MG63 (cell line): ENCODE results near the gene SDCCAG8. TPM values are rescaled to one million over a fixed set of nuclear protein-coding genes. Genes with fewer than 3 reads are reported as not detected.

Source experiments
- DNase-seq: peaks from one replicate; pipeline ENCODE4 v3.0.0-alpha.2; 2020
- H3K27me3 ChIP-seq: fragments of 250-450 bp; sonication (Bioruptor Pico); 2 replicates; pipeline ENCODE4 v1.5.1; 2020; ENCODE audit warnings: mild to moderate bottlenecking, moderate library complexity
- H3K36me3 ChIP-seq: fragments of 250-450 bp; sonication (Bioruptor Pico); 2 replicates; pipeline ENCODE4 v1.5.1; 2020; ENCODE audit warnings: mild to moderate bottlenecking, moderate library complexity
- H3K4me3 ChIP-seq: fragments of 250-450 bp; sonication (Bioruptor Pico); 2 replicates; pipeline ENCODE4 v1.5.1; 2020; ENCODE audit warnings: mild to moderate bottlenecking, moderate library complexity
- H3K9me3 ChIP-seq: fragments of 250-450 bp; sonication (Bioruptor Pico); 2 replicates; pipeline ENCODE4 v1.5.1; 2020; ENCODE audit warnings: mild to moderate bottlenecking, moderate library complexity
- total RNA-seq: library from RNA; depleted of rRNA; stranded (reverse); fragments of >200 nt; shearing (Covaris generic); gene quantifications from 2 replicates; pipeline ENCODE4 v1.2.3, GENCODE V29; 2014; ENCODE audit warnings: low replicate concordance

SDCCAG8 gene
- total RNA-seq, 1 experiment from 2014 or later = 19.2 TPM

- H3K36me3 ChIP-seq = no peaks in the 10 kb centered on the region
- H3K9me3 ChIP-seq = no peaks in the 10 kb centered on the region
- H3K27me3 ChIP-seq = no peaks in the 10 kb centered on the region
- H3K4me3 ChIP-seq = no peak overlapping the region
- DNase-seq = no peak
Observed at GRCh38 chr1:243408479-243408878, 152.6 kb downstream of the SDCCAG8 start.

GRCh38 chr1:243409284-243409683 lies 153.4 kb downstream of the SDCCAG8 start:
- H3K27me3 ChIP-seq = no peaks in the 10 kb centered on the region
- H3K4me3 ChIP-seq = no peak overlapping the region
- DNase-seq = no peak
- no peaks in the 10 kb centered on the region for H3K36me3 ChIP-seq
- H3K9me3 ChIP-seq = no peaks in the 10 kb centered on the region

GRCh38 chr1:243411472-243411871 lies 155.6 kb downstream of the SDCCAG8 start:
- H3K9me3 ChIP-seq = no peaks in the 10 kb centered on the region
- DNase-seq = no peak
- H3K36me3 ChIP-seq = no peaks in the 10 kb centered on the region; the same call in none of the 2 replicates
- H3K4me3 ChIP-seq = no peak overlapping the region
- H3K27me3 ChIP-seq = no peaks in the 10 kb centered on the region

DNA sequence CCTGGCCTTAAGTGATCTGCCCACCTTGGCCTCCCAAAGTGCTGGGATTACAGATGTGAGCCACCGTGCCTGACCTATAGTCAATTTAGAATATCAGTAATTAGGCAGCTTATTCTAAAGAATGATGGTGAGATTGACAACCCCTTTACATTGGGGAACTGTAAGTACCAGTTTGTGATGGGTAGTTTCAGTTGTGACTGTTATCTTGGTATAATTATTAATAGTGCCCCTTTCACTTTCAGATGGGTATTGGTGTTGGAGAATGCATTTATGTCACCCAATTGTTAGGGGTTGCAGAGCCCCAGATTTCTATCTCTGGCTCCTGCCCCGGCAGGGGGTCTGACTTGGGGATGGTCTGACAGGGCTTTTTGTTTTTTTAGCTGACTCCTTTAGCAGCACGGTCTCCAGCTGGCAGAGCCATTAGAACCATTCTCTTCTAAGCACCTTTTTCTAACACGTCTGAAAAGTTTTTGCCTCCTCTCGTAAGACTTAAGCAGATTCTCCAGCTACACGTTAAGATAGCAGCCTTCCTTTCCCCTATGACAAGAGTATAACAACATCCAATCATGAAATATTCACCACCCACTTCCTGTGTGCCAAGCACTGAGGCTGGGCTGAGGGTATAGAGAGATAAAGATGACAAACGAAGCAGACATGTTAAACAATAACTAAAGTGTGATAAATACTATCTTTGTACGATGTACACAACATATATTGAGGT lies 157.8 kb downstream of the SDCCAG8 start:
- no peaks in the 10 kb centered on the region for H3K9me3 ChIP-seq
- no peak overlapping the region for H3K4me3 ChIP-seq
- no peaks in the 10 kb centered on the region for H3K27me3 ChIP-seq
- H3K36me3 ChIP-seq = peaks cover 2% of the 10 kb centered on the region
- DNase-seq = no peak

DNA sequence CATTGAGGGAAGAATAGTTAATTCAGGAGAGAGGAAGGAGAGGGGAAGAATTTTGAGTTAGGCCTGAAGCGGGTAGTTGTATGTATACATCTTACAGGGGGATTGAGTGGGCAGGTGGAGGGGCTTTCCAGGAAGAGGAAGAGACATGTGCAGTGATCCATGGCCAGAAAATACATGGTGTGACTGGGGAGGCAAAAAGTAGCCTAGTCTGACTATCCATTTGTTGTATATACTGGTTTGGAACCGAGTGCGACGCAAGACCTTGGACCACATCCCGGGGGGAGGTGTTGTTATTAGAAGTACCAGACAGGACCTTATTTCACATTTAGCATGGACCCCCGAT lies 158.3 kb downstream of the SDCCAG8 start:
- no peaks in the 10 kb centered on the region for H3K9me3 ChIP-seq
- H3K4me3 ChIP-seq = no peak overlapping the region
- DNase-seq = no peak
- H3K36me3 ChIP-seq = peaks cover 2% of the 10 kb centered on the region
- no peaks in the 10 kb centered on the region for H3K27me3 ChIP-seq

DNA sequence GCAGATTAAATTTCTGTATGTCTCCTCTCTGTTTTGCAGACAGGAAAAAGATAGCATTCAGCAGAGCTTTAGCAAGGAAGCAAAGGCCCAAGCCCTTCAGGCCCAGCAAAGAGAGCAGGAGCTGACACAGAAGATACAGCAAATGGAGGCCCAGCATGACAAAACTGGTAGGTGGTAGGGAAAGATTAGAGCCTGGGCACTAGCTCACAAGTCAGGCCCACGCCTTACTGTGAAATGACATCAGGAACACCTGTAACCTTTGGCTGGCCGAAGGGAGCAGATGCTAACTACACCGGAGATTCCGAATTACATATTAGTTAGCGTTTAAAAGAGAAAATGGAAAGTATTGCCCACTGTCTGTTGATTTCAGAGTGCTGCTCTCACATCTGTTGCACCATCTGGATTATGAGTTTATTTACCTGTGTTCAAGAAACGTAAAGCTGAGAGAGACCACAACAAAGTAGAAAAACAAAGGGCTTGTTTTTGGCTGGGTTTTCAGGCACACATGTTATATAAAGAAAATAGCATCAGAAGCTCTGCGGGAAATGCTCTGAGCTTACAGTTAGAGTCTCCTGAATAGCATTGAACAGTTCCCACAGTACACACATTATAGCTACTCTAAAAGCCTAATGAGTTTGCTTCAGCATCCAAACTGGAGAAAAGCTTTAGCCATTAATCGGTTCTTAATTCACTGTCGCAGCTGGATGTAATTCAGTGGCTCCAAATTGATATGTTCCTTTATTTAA lies 160.0 kb downstream of the SDCCAG8 start:
- no peaks in the 10 kb centered on the region for H3K27me3 ChIP-seq

DNA sequence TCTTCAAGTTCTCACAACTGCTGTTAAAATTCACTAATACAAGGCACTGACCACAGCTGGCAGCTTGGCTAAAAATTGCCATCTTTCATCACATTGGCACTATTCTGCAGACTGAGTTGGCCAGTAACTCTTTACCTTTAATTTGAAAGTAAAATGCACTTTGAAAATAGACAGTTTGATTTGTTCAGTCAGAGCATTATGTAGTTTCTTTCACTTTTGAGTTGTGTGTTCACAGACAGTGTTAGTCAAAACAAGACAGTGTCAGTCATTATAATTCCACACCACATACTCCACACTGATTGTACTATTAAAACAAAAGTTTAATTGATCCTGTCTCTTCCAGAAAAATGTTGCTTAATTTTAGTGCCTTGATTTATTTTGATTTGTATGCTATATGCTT lies 160.7 kb downstream of the SDCCAG8 start:
- Histone ChIP-seq H3K9me3 (no peaks in the 10 kb centered on the region), H3K27me3 (no peaks in the 10 kb centered on the region), H3K36me3 (peaks cover 2% of the 10 kb centered on the region), H3K4me3 (no peak overlapping the region)
- no peak for DNase-seq

More for the DNA sequence above, 160.0 kb downstream of the SDCCAG8 start:
- DNase-seq = no peak
- H3K9me3 ChIP-seq = no peaks in the 10 kb centered on the region
- no peak overlapping the region for H3K4me3 ChIP-seq
- peaks cover 2% of the 10 kb centered on the region for H3K36me3 ChIP-seq

DNA sequence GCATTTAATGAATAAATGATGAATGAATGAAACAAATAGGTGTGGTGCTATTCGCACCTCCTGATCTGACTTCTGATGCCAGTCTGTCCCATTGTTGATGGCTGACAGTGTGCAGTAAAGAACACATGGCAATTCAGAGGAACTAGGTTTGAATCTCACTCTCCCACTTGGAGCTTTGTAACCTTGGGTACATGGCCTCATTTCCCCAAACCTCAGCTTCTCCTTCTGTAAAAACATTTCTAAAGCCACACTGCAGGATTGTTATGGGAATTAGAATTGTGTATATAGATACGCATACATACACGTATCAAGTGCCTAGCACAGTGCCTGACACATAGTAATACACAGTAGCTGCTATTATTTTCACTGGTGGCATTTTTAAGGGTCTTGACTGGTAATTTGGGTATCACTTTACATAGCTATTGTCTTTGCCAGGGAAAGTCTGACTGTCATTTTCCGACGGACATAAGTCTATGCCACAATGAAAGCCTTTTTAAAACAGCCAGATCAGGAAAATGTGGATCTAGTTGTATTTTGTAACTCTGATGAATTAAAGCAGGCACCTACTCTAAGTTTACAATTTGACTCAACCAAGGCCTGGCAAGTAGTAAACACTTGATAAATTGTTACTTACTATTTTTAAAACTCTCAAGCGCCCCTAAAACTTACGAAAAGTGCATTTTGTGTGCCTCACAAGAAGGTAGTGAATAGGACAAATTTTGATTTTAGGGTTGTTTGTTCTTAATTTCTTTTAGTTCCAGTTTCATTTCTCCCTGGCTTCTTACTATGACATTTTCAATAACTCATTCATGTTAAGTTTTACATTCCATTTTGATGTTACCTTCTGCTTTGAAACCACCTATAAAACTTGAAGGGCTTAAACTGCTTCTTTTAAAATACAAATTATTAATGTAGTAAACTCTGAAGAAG lies 164.4 kb downstream of the SDCCAG8 start:
- Histone ChIP-seq H3K27me3 (no peaks in the 10 kb centered on the region), H3K9me3 (no peaks in the 10 kb centered on the region), H3K4me3 (no peak overlapping the region), H3K36me3 (peaks cover 2% of the 10 kb centered on the region)
- DNase-seq = no peak

- DNase-seq = no peak
- H3K4me3 ChIP-seq = peak overlapping the region; percentile 34
- no peaks in the 10 kb centered on the region for H3K9me3 ChIP-seq
- H3K36me3 ChIP-seq = peaks cover 2% of the 10 kb centered on the region
- H3K27me3 ChIP-seq = no peaks in the 10 kb centered on the region
Observed at GRCh38 chr1:243420946-243421685, 165.3 kb downstream of the SDCCAG8 start.

GRCh38 chr1:243421784-243422183 lies 165.9 kb downstream of the SDCCAG8 start:
- Histone ChIP-seq H3K36me3 (peaks cover 3% of the 10 kb centered on the region; the same call in 1 of the 2 replicates), H3K27me3 (no peaks in the 10 kb centered on the region), H3K4me3 (peak overlapping the region; percentile 34), H3K9me3 (no peaks in the 10 kb centered on the region)
- DNase-seq = peak; percentile 75

DNA sequence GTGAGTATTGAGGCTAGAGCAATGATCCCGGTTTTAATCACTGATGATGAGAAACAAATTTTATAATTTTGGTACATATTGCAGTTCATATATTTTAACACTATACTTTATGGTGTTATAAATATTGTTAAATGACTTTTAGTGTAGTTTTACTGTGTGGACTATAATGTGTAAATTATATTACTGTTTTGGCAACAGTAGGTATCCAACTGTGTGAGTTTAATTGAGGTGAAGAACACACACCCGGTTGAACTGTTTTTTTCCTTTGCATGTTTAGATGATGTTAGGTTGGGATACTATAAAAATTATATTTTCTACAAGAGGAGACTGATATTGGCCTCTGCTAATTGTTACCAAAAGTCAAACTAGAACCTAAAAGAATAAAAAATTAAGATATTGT lies 166.5 kb downstream of the SDCCAG8 start:
- no peaks in the 10 kb centered on the region for H3K9me3 ChIP-seq
- H3K27me3 ChIP-seq = no peaks in the 10 kb centered on the region
- DNase-seq = no peak
- peaks cover 4% of the 10 kb centered on the region; the same call in 1 of the 2 replicates for H3K36me3 ChIP-seq
- no peak overlapping the region for H3K4me3 ChIP-seq

- no peak for DNase-seq
- H3K27me3 ChIP-seq = no peaks in the 10 kb centered on the region
Observed at GRCh38 chr1:243428084-243428483, 172.2 kb downstream of the SDCCAG8 start.

GRCh38 chr1:243428617-243429342 lies 172.9 kb downstream of the SDCCAG8 start:
- Histone ChIP-seq H3K9me3 (no peaks in the 10 kb centered on the region), H3K4me3 (no peak overlapping the region), H3K27me3 (no peaks in the 10 kb centered on the region), H3K36me3 (peaks cover 2% of the 10 kb centered on the region)
- DNase-seq = no peak

More at GRCh38 chr1:243428084-243428483, 172.2 kb downstream of the SDCCAG8 start:
- H3K9me3 ChIP-seq = no peaks in the 10 kb centered on the region
- H3K36me3 ChIP-seq = peaks cover 2% of the 10 kb centered on the region
- no peak overlapping the region for H3K4me3 ChIP-seq

DNA sequence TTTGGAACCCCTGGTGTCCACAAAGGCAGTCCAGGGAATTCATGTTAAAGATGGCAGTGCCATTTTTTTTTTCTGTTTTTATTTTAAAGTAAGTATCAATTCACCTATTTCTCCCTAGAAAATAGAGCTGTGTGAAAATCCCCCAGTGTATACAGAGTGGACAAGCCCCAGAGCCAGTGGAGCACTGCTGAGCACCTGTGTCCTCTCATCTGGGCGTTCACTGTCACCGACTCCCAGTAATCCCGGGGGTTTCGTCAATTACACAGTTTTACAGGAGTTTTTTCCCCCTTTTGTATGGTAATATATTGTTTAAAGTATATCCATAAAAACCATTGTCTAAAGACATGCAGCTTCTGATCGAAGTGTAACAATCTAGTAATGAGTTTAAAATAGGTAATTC lies 175.8 kb downstream of the SDCCAG8 start:
- Histone ChIP-seq H3K4me3 (no peak overlapping the region), H3K9me3 (no peaks in the 10 kb centered on the region), H3K36me3 (peaks cover 2% of the 10 kb centered on the region), H3K27me3 (no peaks in the 10 kb centered on the region)
- DNase-seq = no peak

- no peak for DNase-seq
- Histone ChIP-seq H3K36me3 (no peaks in the 10 kb centered on the region; the same call in none of the 2 replicates), H3K27me3 (no peaks in the 10 kb centered on the region), H3K4me3 (no peak overlapping the region), H3K9me3 (no peaks in the 10 kb centered on the region)
Observed at GRCh38 chr1:243432136-243432535, 176.3 kb downstream of the SDCCAG8 start.
